Hematopoietic multipotent progenitor cell (in vitro differentiated cells): ENCODE data around the gene ORAI3. TPM values are rescaled to one million over a fixed set of nuclear protein-coding genes. Genes with fewer than 3 reads are reported as not detected.

Experiments used
- small RNA-seq: library from RNA; depleted of rRNA; stranded (forward); fragments of <200 nt; gene quantifications from one replicate; pipeline ENCODE3, GENCODE V24; 2012
- total RNA-seq: library from RNA; depleted of rRNA; stranded (reverse); fragments of >200 nt; gene quantifications from one replicate; pipeline ENCODE4 v1.2.3, GENCODE V29; 2012

The ORAI3 gene
- total RNA-seq, 1 donor: 142 TPM

Small RNA genes within 50 kb of the gene (small RNA-seq; reads per million reads assigned to genes)
- gene AC135048.1: not detected

Other genes with a start within 250 kb of the ORAI3 start
- gene SRCAP, start 249.9 kb upstream of the ORAI3 start, total RNA-seq: 30.4 TPM
- gene PHKG2, start 200.6 kb upstream of the ORAI3 start, total RNA-seq: 40.9 TPM
- 9.2 TPM for gene CFAP119, start 187.0 kb upstream of the ORAI3 start, total RNA-seq
- gene RNF40, start 186.7 kb upstream of the ORAI3 start, total RNA-seq: 98.0 TPM
- gene ZNF629, start 161.9 kb upstream of the ORAI3 start, total RNA-seq: 18.0 TPM
- 15.1 TPM for gene BCL7C, start 55.0 kb upstream of the ORAI3 start, total RNA-seq
- 1.6 TPM for gene CTF1, start 52.5 kb upstream of the ORAI3 start, total RNA-seq
- gene FBXL19, start 25.5 kb upstream of the ORAI3 start, total RNA-seq: 38.0 TPM
- 10.8 TPM for gene SETD1A, start 8.7 kb downstream of the ORAI3 start, total RNA-seq
- gene HSD3B7, start 36.1 kb downstream of the ORAI3 start, total RNA-seq: 19.9 TPM
- gene STX1B, start 61.6 kb downstream of the ORAI3 start, total RNA-seq: 1.1 TPM
- gene STX4, start 84.5 kb downstream of the ORAI3 start, total RNA-seq: 49.0 TPM
- gene ZNF668, start 125.2 kb downstream of the ORAI3 start, total RNA-seq: 10.8 TPM
- 40.4 TPM for gene ZNF646, start 125.4 kb downstream of the ORAI3 start, total RNA-seq
- 1.6 TPM for gene PRSS53, start 139.9 kb downstream of the ORAI3 start, total RNA-seq
- gene VKORC1, start 145.7 kb downstream of the ORAI3 start, total RNA-seq: 116 TPM
- 52.5 TPM for gene BCKDK, start 159.3 kb downstream of the ORAI3 start, total RNA-seq
- gene KAT8, start 168.6 kb downstream of the ORAI3 start, total RNA-seq: 78.9 TPM
- not detected for gene PRSS8, start 186.7 kb downstream of the ORAI3 start, total RNA-seq
- 1.1 TPM for gene PRSS36, start 201.0 kb downstream of the ORAI3 start, total RNA-seq
- 104 TPM for gene FUS, start 231.1 kb downstream of the ORAI3 start, total RNA-seq